Keratinocyte (primary cell): ENCODE results near the gene ATMIN. TPM values are rescaled to one million over a fixed set of nuclear protein-coding genes. Genes with fewer than 3 reads are reported as not detected.

Experiments
- DNase-seq: peaks from one replicate; pipeline ENCODE4 v3.0.0-alpha.2; 2011; ENCODE audit warnings: low read depth, missing footprints, low spot score
- FAIRE-seq: peaks from 2 replicates; lab custom pipeline; 2011; peaks lifted over from hg19 to GRCh38; lab: Jason Lieb, UNC
- H2AFZ ChIP-seq: 2 replicates; pipeline ENCODE4 v1.6.0; 2012; ENCODE audit warnings: low read length, control low read depth, inconsistent platforms; ENCODE audit not compliant: control insufficient read depth
- H3K27ac ChIP-seq: 2 replicates; pipeline ENCODE4 v1.5.1; 2011; ENCODE audit warnings: low read length; ENCODE audit not compliant: control insufficient read depth, insufficient read depth
- H3K27me3 ChIP-seq: 3 replicates; pipeline ENCODE4 v1.6.0; 2011; ENCODE audit warnings: low read length; ENCODE audit not compliant: control insufficient read depth, insufficient read depth; ENCODE audit errors: extremely low read depth
- H3K36me3 ChIP-seq, 2 experiments: 2 replicates in 1 of 2; 3 replicates in 1 of 2; pipeline ENCODE4 v1.5.1; 2011; ENCODE audit warnings: low read length in 2 of 2, mild to moderate bottlenecking in 1 of 2; ENCODE audit not compliant: control insufficient read depth in 2 of 2, insufficient read depth in 2 of 2; ENCODE audit errors: extremely low read depth in 1 of 2
- H3K4me1 ChIP-seq: 3 replicates; pipeline ENCODE4 v1.5.1; 2011; ENCODE audit warnings: low read length; ENCODE audit not compliant: control insufficient read depth, insufficient read depth; ENCODE audit errors: extremely low read depth
- H3K4me2 ChIP-seq: 3 replicates; pipeline ENCODE4 v1.6.0; 2011; ENCODE audit warnings: low read depth, low read length; ENCODE audit not compliant: control insufficient read depth, insufficient read depth; ENCODE audit errors: extremely low read depth
- H3K4me3 ChIP-seq, 3 experiments: fragments of 200-600 bp in 1 of 3; sonication (generic) in 1 of 3; 2 replicates in 2 of 3; 3 replicates in 1 of 3; pipeline ENCODE4 v1.5.1; 2011 to 2016; ENCODE audit warnings: low read length in 3 of 3, mild to moderate bottlenecking in 3 of 3, control low read depth in 2 of 3, inconsistent platforms in 1 of 3, low read depth in 1 of 3, mixed read lengths in 1 of 3, mixed run types in 1 of 3, moderate library complexity in 1 of 3; ENCODE audit not compliant: control insufficient read depth in 2 of 3, insufficient read depth in 2 of 3; ENCODE audit errors: extremely low read depth in 1 of 3
- H3K79me2 ChIP-seq: 2 replicates; pipeline ENCODE4 v1.6.0; 2012; ENCODE audit warnings: low read length; ENCODE audit not compliant: control insufficient read depth, insufficient read depth
- H3K9ac ChIP-seq: 3 replicates; pipeline ENCODE4 v1.6.0; 2011; ENCODE audit warnings: low read length; ENCODE audit not compliant: control insufficient read depth, insufficient read depth; ENCODE audit errors: extremely low read depth
- H3K9me1 ChIP-seq: 3 replicates; pipeline ENCODE4 v1.6.0; 2011; ENCODE audit warnings: low read length; ENCODE audit not compliant: control insufficient read depth, insufficient read depth; ENCODE audit errors: extremely low read depth
- H3K9me3 ChIP-seq: 2 replicates; pipeline ENCODE4 v1.5.1; 2012; ENCODE audit warnings: low read depth, low read length; ENCODE audit not compliant: control insufficient read depth
- H4K20me1 ChIP-seq: 3 replicates; pipeline ENCODE4 v1.6.0; 2011; ENCODE audit warnings: low read length; ENCODE audit not compliant: control insufficient read depth, insufficient read depth; ENCODE audit errors: extremely low read depth
- EZH2 ChIP-seq: IDR thresholded peaks from one replicate; pipeline ENCODE4 v1.6.1; 2012; ENCODE audit warnings: inconsistent platforms, mild to moderate bottlenecking, low read length, moderate library complexity
- dilution Hi-C: fragments of 300-500 bp; cut with MboI; formaldehyde crosslinking; loops from one replicate; pipeline ENCODE4 v1.7.0; 2020; ENCODE audit warnings: low sequenced_read_pairs; ENCODE audit not compliant: extremely low pct_ligation_motif_present
- polyA plus RNA-seq, 5 experiments: library from polyadenylated mRNA; depleted of rRNA in 3 of 5; stranded (reverse) in 3 of 5; stranded (forward) in 1 of 5; unstranded in 1 of 5; fragments of >200 nt; gene quantifications; 1 replicate in 1 of 5; 2 replicates in 3 of 5; 3 replicates in 1 of 5; pipeline versions ENCODE4 v1.2.1 to v1.2.3, GENCODE V29; 2011 to 2012; ENCODE audit warnings: missing spikeins in 2 of 5, low read depth in 1 of 5, low replicate concordance in 1 of 5
- TF ChIP-seq, protein P1 (sequence below), 3 experiments: IDR thresholded peaks in 1 of 3; conservative IDR thresholded peaks in 1 of 3; optimal IDR thresholded peaks in 1 of 3; 2 replicates in 2 of 3; 3 replicates in 1 of 3; pipeline versions ENCODE3 to v1.5.1; 2011; ENCODE audit warnings: low read length in 3 of 3, mild to moderate bottlenecking in 3 of 3, moderate library complexity in 2 of 3, control low read depth in 1 of 3, inconsistent platforms in 1 of 3; ENCODE audit not compliant: insufficient read depth in 2 of 3; ENCODE audit errors: extremely low read depth in 1 of 3

Gene ATMIN
- polyA plus RNA-seq, 1 donor (not counting 4 experiments of a cell fraction or from before 2014, with no cell fraction given) = 31.2 TPM

DNA sequence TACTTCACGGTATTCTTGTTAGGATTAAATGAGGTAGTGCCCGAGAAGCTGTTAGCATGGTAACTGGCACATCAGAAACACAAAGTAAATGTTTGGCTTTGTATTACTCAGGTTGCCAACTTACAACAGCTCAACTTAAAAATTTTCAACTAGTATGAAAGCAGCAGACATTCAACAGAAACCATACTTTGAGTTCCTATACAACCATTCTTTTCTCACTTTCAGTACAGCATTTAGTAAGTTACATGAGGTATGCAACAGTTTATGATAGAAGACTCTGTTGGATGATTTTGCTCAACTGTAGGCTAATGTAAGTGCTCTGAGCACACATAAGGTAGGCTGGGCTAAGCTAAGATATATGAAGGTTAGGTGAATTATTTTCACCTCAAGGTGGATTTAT is 21.0 kb upstream of the ATMIN start:
- no peak overlapping the region for H3K4me3 ChIP-seq
- H3K36me3 ChIP-seq = peaks cover 12 to 33% of the 10 kb centered on the region in 2 experiments
- no peak overlapping the region for H2AFZ ChIP-seq

DNA sequence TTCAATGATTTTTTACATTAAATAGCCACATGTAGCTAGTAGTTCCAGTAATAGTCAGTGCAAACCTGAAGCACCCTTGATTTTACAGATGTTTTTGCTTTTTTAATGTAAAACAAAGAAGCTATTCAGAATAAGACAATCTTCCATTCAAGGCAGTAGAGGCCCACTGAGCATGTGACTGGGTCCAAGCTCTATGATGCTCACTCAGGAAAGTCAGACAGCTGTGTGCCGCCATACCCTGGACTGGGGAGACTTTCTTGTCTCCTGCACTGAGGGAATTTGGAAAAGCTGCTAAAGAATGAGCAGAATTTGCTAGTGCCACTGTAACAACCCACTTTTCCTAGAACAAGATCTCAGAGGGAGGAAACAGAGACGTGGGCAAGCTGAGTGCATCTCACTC is 17.1 kb upstream of the ATMIN start:
- TF ChIP-seq, protein P1, sequence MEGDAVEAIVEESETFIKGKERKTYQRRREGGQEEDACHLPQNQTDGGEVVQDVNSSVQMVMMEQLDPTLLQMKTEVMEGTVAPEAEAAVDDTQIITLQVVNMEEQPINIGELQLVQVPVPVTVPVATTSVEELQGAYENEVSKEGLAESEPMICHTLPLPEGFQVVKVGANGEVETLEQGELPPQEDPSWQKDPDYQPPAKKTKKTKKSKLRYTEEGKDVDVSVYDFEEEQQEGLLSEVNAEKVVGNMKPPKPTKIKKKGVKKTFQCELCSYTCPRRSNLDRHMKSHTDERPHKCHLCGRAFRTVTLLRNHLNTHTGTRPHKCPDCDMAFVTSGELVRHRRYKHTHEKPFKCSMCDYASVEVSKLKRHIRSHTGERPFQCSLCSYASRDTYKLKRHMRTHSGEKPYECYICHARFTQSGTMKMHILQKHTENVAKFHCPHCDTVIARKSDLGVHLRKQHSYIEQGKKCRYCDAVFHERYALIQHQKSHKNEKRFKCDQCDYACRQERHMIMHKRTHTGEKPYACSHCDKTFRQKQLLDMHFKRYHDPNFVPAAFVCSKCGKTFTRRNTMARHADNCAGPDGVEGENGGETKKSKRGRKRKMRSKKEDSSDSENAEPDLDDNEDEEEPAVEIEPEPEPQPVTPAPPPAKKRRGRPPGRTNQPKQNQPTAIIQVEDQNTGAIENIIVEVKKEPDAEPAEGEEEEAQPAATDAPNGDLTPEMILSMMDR (optimal IDR thresholded peaks at IDR 0.05 in 1 of 3, IDR thresholded peaks at IDR 0.05 in 1 of 3, conservative IDR thresholded peaks at IDR 0.05 in 1 of 3; ENCODE audit: extremely low read depth in 1 of 3, insufficient read depth in 2 of 3, low read length in 3 of 3) = no peak
- TF ChIP-seq EZH2 = no peak
- H3K9ac ChIP-seq = no peak overlapping the region
- H3K79me2 ChIP-seq = no peaks in the 10 kb centered on the region
- DNase-seq = no peak
- FAIRE-seq = no peak
- dilution Hi-C loops = no loop called here
- no peaks in the 10 kb centered on the region for H3K4me1 ChIP-seq
- H2AFZ ChIP-seq = no peak overlapping the region
- H3K27me3 ChIP-seq = no peaks in the 10 kb centered on the region
- peaks cover 16 to 37% of the 10 kb centered on the region in 2 experiments for H3K36me3 ChIP-seq
- no peak overlapping the region for H3K4me2 ChIP-seq
- no peaks in the 10 kb centered on the region for H4K20me1 ChIP-seq
- H3K27ac ChIP-seq = no peak overlapping the region
- H3K9me3 ChIP-seq = no peaks in the 10 kb centered on the region
- no peak overlapping the region for H3K4me3 ChIP-seq
- no peaks in the 10 kb centered on the region for H3K9me1 ChIP-seq

More for the DNA sequence above, 21.0 kb upstream of the ATMIN start:
- dilution Hi-C loops = no loop called here
- no peaks in the 10 kb centered on the region for H3K4me1 ChIP-seq
- no peaks in the 10 kb centered on the region for H3K27me3 ChIP-seq
- no peaks in the 10 kb centered on the region for H3K9me3 ChIP-seq
- peaks cover 14% of the 10 kb centered on the region for H3K79me2 ChIP-seq
- TF ChIP-seq, protein P1 (optimal IDR thresholded peaks at IDR 0.05 in 1 of 3, IDR thresholded peaks at IDR 0.05 in 1 of 3, conservative IDR thresholded peaks at IDR 0.05 in 1 of 3; ENCODE audit: extremely low read depth in 1 of 3, insufficient read depth in 2 of 3, low read length in 3 of 3) = no peak
- TF ChIP-seq EZH2 = no peak
- FAIRE-seq (no peak), DNase-seq (no peak)
- no peaks in the 10 kb centered on the region for H3K9me1 ChIP-seq
- H3K4me2 ChIP-seq = no peak overlapping the region
- H3K9ac ChIP-seq = no peak overlapping the region
- H3K27ac ChIP-seq = no peak overlapping the region
- no peaks in the 10 kb centered on the region for H4K20me1 ChIP-seq
